Chondrocyte (in vitro differentiated cells): Measurements from ENCODE around the gene LENG1. TPM values are rescaled to one million over a fixed set of nuclear protein-coding genes. Genes with fewer than 3 reads are reported as not detected.
A peak's percentile ranks its signal among the peaks of the same experiment; 100 is the strongest.
"Not testable (repeated sequence)": the region's sequence is repeated elsewhere in the genome, so short reads cannot be mapped to it uniquely, and the experiment has no call there.

ENCODE experiments used
- DNase-seq: peaks from one replicate; pipeline ENCODE4 v3.0.0; 2021; ENCODE audit warnings: mixed read lengths, low spot score
- H3K27ac Mint-ChIP-seq: one replicate; pipeline ENCODE4 v1.8.0; 2021; ENCODE audit warnings: mild to moderate bottlenecking, moderate library complexity, mixed read lengths; ENCODE audit not compliant: unreplicated experiment
- H3K27me3 Mint-ChIP-seq: 2 replicates; pipeline ENCODE4 v1.8.0; 2021; ENCODE audit warnings: low read depth, mixed read lengths
- H3K36me3 Mint-ChIP-seq: 2 replicates; pipeline ENCODE4 v1.8.0; 2021; ENCODE audit warnings: low read depth, mixed read lengths
- H3K4me1 Mint-ChIP-seq: 2 replicates; pipeline ENCODE4 v1.8.0; 2021; ENCODE audit warnings: low read depth, mild to moderate bottlenecking, mixed read lengths
- H3K4me3 Mint-ChIP-seq: one replicate; pipeline ENCODE4 v1.8.0; 2021; ENCODE audit warnings: mild to moderate bottlenecking, moderate library complexity, mixed read lengths; ENCODE audit not compliant: unreplicated experiment
- H3K9me3 Mint-ChIP-seq: 2 replicates; pipeline ENCODE4 v1.8.0; 2021; ENCODE audit warnings: low read depth, mixed read lengths
- CTCF ChIP-seq: fragments of 200-600 bp; sonication (generic); IDR thresholded peaks from 2 replicates; pipeline ENCODE4 v1.5.0; 2021; ENCODE audit warnings: antibody characterized with exemption, mild to moderate bottlenecking, moderate library complexity
- long read RNA-seq: library from polyadenylated mRNA; stranded (forward); transcript quantifications from one replicate; pipeline ENCODE4 v2.0.0, GENCODE V29; 2021
- total RNA-seq: library from RNA; stranded (reverse); gene quantifications from 3 replicates; pipeline ENCODE4 v1.2.1, GENCODE V29; 2021

Gene LENG1
- total RNA-seq: 4.4 to 6.0 TPM (median 4.5 TPM) in 3 replicates
- long read RNA-seq, transcript LENG1-201 (4 exons, 1,542 nt): major isoform, 18 of 18 reads
- long read RNA-seq, partial matches to known transcripts: 0 of 18 reads
- long read RNA-seq, other reads (novel, unspliced or antisense): 0 of 18 reads

GRCh38 chr19:54159352-54160181 lies at the start of gene LENG1:
LENG1 (minus strand) TSS chr19:54159721; CDS start chr19:54159695, 26 bp downstream.
- H3K27me3 Mint-ChIP-seq: no peaks in the 10 kb centered on the region
- H3K27ac Mint-ChIP-seq: peak within 1 kb of the TSS; percentile 100
- peak; percentile 100 for DNase-seq
- H3K36me3 Mint-ChIP-seq: peaks cover 11% of the 10 kb centered on the region
- TF ChIP-seq CTCF: peak; percentile 76
- H3K4me3 Mint-ChIP-seq: peak within 1 kb of the TSS; percentile 94
- H3K9me3 Mint-ChIP-seq: no peaks in the 10 kb centered on the region
- H3K4me1 Mint-ChIP-seq: peaks cover 45% of the 10 kb centered on the region

- H3K27me3 Mint-ChIP-seq: no peaks in the 10 kb centered on the region
- no peaks in the 10 kb centered on the region for H3K9me3 Mint-ChIP-seq
- H3K36me3 Mint-ChIP-seq: peaks cover 21% of the 10 kb centered on the region
- no peak for TF ChIP-seq CTCF
- H3K4me3 Mint-ChIP-seq: no peak overlapping the region
- no peak for DNase-seq
- H3K27ac Mint-ChIP-seq: peak overlapping the region; percentile 85
- H3K4me1 Mint-ChIP-seq: peaks cover 63% of the 10 kb centered on the region
Measured at GRCh38 chr19:54208784-54209057, 49.2 kb upstream of the LENG1 start.

- no peak for DNase-seq
- no peaks in the 10 kb centered on the region for H3K27me3 Mint-ChIP-seq
- no peaks in the 10 kb centered on the region for H3K9me3 Mint-ChIP-seq
- no peak for TF ChIP-seq CTCF
- H3K36me3 Mint-ChIP-seq: peaks cover 22% of the 10 kb centered on the region
- no peak overlapping the region for H3K4me3 Mint-ChIP-seq
- peak overlapping the region; percentile 85 for H3K27ac Mint-ChIP-seq
- H3K4me1 Mint-ChIP-seq: peaks cover 69% of the 10 kb centered on the region
Measured at GRCh38 chr19:54207983-54208783, 48.7 kb upstream of the LENG1 start.

- peak overlapping the region; percentile 85 for H3K27ac Mint-ChIP-seq
- H3K36me3 Mint-ChIP-seq: peaks cover 25% of the 10 kb centered on the region
- H3K4me1 Mint-ChIP-seq: peaks cover 74% of the 10 kb centered on the region
Measured at GRCh38 chr19:54207676-54207982, 48.1 kb upstream of the LENG1 start.

GRCh38 chr19:54207193-54207592 lies 47.7 kb upstream of the LENG1 start:
- Mint-ChIP-seq H3K36me3 (peaks cover 27% of the 10 kb centered on the region), H3K4me1 (peaks cover 79% of the 10 kb centered on the region)
- not testable (repeated sequence) for H3K27me3 Mint-ChIP-seq, DNase-seq, H3K4me3 Mint-ChIP-seq, H3K9me3 Mint-ChIP-seq, H3K27ac Mint-ChIP-seq

More at GRCh38 chr19:54207676-54207982, 48.1 kb upstream of the LENG1 start:
- no peak for DNase-seq
- no peaks in the 10 kb centered on the region for H3K27me3 Mint-ChIP-seq
- H3K4me3 Mint-ChIP-seq: no peak overlapping the region
- no peaks in the 10 kb centered on the region for H3K9me3 Mint-ChIP-seq
- no peak for TF ChIP-seq CTCF
